Rectal smooth muscle tissue (tissue), 1 donor: Measurements from ENCODE around the gene GSK3B.

Source experiments
- H3K27ac ChIP-seq: one replicate; pipeline ENCODE4 v1.7.0; 2013; ENCODE audit warnings: low read depth, low read length, inconsistent platforms
- H3K27me3 ChIP-seq: one replicate; pipeline ENCODE4 v1.7.0; 2013; ENCODE audit warnings: low read length; ENCODE audit not compliant: control insufficient read depth, insufficient read depth
- H3K36me3 ChIP-seq: one replicate; pipeline ENCODE4 v1.7.0; 2013; ENCODE audit warnings: low read length; ENCODE audit not compliant: control insufficient read depth, insufficient read depth
- H3K4me1 ChIP-seq: one replicate; pipeline ENCODE4 v1.7.0; 2013; ENCODE audit warnings: low read length; ENCODE audit not compliant: control insufficient read depth, insufficient read depth
- H3K4me3 ChIP-seq: one replicate; pipeline ENCODE4 v1.7.0; 2013; ENCODE audit warnings: low read length
- H3K9ac ChIP-seq: one replicate; pipeline ENCODE4 v1.7.0; 2013; ENCODE audit warnings: low read length

GSK3B gene

GRCh38 chr3:120048355-120049041, 45.7 kb downstream of the GSK3B start:
- H3K27ac ChIP-seq, result no peak overlapping the region
- H3K27me3 ChIP-seq, result no peaks in the 10 kb centered on the region
- H3K36me3 ChIP-seq, result no peaks in the 10 kb centered on the region
- H3K4me1 ChIP-seq, result peaks cover 6% of the 10 kb centered on the region
- no peak overlapping the region for H3K9ac ChIP-seq
- no peak overlapping the region for H3K4me3 ChIP-seq

DNA sequence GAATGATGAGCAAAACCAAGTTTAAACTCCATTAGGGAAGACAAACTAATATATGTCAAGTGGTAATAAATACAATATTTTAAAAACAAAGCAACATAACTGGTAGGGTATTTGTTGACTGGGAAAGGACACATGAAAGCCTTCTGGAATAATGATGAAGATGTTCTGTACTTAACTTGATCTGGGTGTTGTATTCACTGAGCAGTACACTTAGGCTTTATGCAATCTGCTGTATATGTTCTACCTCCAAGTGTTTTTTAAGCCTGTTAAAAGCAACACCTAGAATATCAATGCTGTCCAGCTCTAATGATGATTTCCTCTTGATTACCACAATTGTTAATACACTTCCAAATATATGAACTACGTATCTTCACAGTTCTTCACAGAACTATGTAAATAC, 46.6 kb downstream of the GSK3B start:
- Histone ChIP-seq H3K27ac (no peak overlapping the region), H3K27me3 (no peaks in the 10 kb centered on the region), H3K9ac (no peak overlapping the region), H3K36me3 (no peaks in the 10 kb centered on the region), H3K4me3 (no peak overlapping the region), H3K4me1 (peaks cover 6% of the 10 kb centered on the region)

- H3K27me3 ChIP-seq, result no peaks in the 10 kb centered on the region
- no peaks in the 10 kb centered on the region for H3K4me1 ChIP-seq
- no peak overlapping the region for H3K4me3 ChIP-seq
- peaks cover 4% of the 10 kb centered on the region for H3K36me3 ChIP-seq
- no peak overlapping the region for H3K27ac ChIP-seq
- H3K9ac ChIP-seq, result no peak overlapping the region
These were observed 53.4 kb downstream of the GSK3B start for GRCh38 chr3:120040813-120041377.

DNA sequence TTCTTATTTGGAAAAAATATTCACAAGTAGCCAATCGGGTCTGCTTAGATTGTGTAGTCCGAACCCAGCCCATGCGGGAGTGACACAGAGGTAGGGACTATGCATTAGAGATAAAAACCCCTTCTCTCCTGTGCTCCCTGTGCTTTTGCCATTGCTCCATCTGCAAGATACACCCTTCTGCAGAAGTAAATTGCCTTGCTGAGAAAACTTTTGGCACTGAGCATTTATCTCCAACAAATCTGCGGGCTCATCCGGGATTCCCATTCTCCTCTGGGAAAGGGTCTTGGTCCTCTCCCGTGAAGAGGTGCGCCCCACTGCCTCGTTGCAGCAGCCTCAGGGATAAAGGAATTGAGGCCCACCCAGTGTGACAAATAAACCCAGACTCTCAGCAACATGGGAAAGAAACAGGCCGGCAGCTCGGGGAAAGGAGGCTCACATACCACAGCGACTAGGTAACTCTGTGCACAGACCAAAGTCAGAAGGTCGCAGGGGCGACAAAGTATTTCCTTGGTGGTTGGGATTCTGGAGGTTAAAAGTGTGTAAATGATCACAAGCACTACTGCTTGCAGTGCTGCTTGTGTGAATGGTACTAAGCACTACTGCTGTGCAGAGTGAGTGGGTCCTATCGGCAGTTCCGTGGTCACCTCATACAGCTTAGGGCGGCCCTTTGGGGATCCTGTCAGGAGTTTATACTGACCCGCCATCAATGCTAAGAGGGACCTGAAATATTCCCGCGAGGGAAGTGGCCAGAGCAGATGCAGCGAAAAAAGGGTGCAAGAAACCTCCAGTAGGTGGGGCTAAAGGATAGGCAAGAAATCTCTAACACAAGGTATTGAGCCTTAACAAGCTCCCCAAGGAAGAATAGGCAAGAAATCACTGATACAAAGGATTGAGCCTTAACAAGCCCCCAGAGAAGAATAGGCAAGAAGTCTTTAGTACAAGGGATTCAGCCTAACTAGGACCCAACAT, 54.3 kb downstream of the GSK3B start:
- Histone ChIP-seq H3K4me1 (no peaks in the 10 kb centered on the region), H3K9ac (no peak overlapping the region), H3K27me3 (no peaks in the 10 kb centered on the region), H3K36me3 (peaks cover 4% of the 10 kb centered on the region), H3K27ac (no peak overlapping the region), H3K4me3 (no peak overlapping the region)

DNA sequence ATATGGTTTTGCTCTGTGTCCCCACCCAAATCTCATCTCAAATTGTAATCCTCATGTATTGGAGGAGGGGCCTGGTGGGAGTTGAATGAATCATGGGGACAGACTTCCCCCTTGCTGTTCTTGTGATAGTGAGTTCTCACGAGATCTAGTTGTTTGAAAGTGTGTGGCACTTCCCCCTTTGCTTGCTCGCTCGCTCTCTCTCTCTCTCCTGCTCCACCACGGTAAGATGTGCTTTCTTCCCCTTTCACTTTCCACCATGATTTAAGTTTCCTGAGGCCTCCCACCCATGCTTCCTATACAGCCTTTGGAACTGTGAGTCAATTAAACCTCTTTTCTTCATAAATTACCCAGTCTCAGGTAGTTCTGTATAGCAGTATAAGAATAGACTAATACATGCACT, 60.7 kb downstream of the GSK3B start:
- no peak overlapping the region for H3K27ac ChIP-seq
- H3K4me3 ChIP-seq, result no peak overlapping the region
- H3K36me3 ChIP-seq, result no peaks in the 10 kb centered on the region
- no peaks in the 10 kb centered on the region for H3K4me1 ChIP-seq
- H3K9ac ChIP-seq, result no peak overlapping the region
- no peaks in the 10 kb centered on the region for H3K27me3 ChIP-seq

DNA sequence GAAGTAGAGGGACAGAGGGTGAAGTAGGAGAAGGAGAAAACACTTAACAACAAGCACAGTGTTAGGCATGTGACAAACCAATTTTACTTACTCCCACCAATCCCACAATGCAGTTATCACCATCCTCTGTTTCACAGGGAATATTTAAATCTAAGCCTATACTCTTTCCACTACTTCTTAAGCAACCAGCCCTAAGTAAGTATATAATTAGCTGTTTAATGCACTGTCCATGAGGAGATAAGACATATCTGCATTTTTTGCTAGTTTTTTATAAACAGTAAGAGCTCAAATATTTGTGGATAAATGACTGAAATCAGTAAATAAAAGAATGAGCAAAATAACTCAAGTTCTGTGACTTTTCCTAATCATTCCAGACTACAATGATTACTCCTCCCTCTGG, 62.7 kb downstream of the GSK3B start:
- Histone ChIP-seq H3K27me3 (no peaks in the 10 kb centered on the region), H3K27ac (no peak overlapping the region), H3K9ac (no peak overlapping the region), H3K4me3 (no peak overlapping the region), H3K4me1 (no peaks in the 10 kb centered on the region), H3K36me3 (no peaks in the 10 kb centered on the region)

GRCh38 chr3:120029749-120030148, 64.5 kb downstream of the GSK3B start:
- Histone ChIP-seq H3K36me3 (no peaks in the 10 kb centered on the region), H3K9ac (no peak overlapping the region), H3K4me1 (no peaks in the 10 kb centered on the region), H3K27ac (no peak overlapping the region), H3K27me3 (no peaks in the 10 kb centered on the region), H3K4me3 (no peak overlapping the region)

GRCh38 chr3:120028271-120029047, 65.8 kb downstream of the GSK3B start:
- no peaks in the 10 kb centered on the region for H3K4me1 ChIP-seq
- H3K9ac ChIP-seq, result no peak overlapping the region
- no peaks in the 10 kb centered on the region for H3K36me3 ChIP-seq
- H3K4me3 ChIP-seq, result no peak overlapping the region
- no peak overlapping the region for H3K27ac ChIP-seq
- H3K27me3 ChIP-seq, result no peaks in the 10 kb centered on the region

DNA sequence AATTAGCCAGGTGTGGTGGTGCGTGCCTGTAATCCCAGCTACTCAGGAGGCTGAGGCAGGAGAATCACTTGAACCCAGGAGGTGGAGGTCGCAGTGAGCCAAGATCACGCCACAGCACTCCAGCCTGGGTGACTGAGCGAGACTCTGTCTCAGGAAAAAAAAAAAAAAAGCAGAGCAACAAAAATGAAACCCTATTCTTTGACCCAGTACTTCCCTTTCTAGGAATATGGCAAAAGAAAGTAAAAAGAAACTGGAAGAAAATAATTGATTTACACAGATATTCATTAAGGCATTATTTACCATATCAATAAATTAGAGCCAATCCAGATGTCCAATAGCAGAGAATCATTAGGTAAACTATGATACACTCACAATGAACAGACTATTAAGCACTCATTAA, 67.0 kb downstream of the GSK3B start:
- no peak overlapping the region for H3K27ac ChIP-seq
- no peaks in the 10 kb centered on the region for H3K4me1 ChIP-seq
- no peaks in the 10 kb centered on the region for H3K36me3 ChIP-seq
- H3K27me3 ChIP-seq, result no peaks in the 10 kb centered on the region
- H3K9ac ChIP-seq, result no peak overlapping the region
- no peak overlapping the region for H3K4me3 ChIP-seq

GRCh38 chr3:120025520-120025919, 68.7 kb downstream of the GSK3B start:
- H3K27me3 ChIP-seq, result no peaks in the 10 kb centered on the region
- no peaks in the 10 kb centered on the region for H3K36me3 ChIP-seq
- H3K4me1 ChIP-seq, result no peaks in the 10 kb centered on the region
- no peak overlapping the region for H3K27ac ChIP-seq
- no peak overlapping the region for H3K4me3 ChIP-seq
- H3K9ac ChIP-seq, result no peak overlapping the region

DNA sequence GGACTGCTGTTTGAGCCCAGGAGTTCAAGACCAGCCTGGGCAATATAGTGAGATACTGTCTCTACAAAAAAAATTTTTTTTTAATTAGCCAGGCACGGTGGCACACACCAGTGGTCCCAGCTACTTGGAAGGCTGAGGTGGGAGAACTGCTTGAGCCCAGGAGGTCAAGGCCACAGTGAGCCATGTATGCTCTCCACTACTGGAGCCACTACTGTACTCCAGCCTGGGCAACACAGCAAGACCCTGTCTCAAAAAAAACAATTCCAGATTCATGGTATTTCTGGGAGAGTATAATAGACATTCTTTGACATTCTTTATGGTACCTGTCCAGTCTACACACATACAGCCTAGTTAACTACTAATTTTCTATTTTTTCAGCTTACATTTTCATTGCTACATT, 70.1 kb downstream of the GSK3B start:
- Histone ChIP-seq H3K4me3 (no peak overlapping the region), H3K36me3 (no peaks in the 10 kb centered on the region), H3K27ac (no peak overlapping the region), H3K4me1 (no peaks in the 10 kb centered on the region), H3K27me3 (no peaks in the 10 kb centered on the region), H3K9ac (no peak overlapping the region)

- Histone ChIP-seq H3K4me1 (peaks cover 2% of the 10 kb centered on the region), H3K27me3 (no peaks in the 10 kb centered on the region), H3K9ac (no peak overlapping the region)
These were observed 71.5 kb downstream of the GSK3B start for GRCh38 chr3:120022729-120023128.

More at GRCh38 chr3:120022729-120023128, 71.5 kb downstream of the GSK3B start:
- H3K27ac ChIP-seq, result no peak overlapping the region
- no peak overlapping the region for H3K4me3 ChIP-seq
- H3K36me3 ChIP-seq, result no peaks in the 10 kb centered on the region
